D721Med (cell line): ENCODE measurements around the gene SAFB.
"Not testable (repeated sequence)": the region's sequence is repeated elsewhere in the genome, so short reads cannot be mapped to it uniquely, and the experiment has no call there.

Source experiments
- DNase-seq: peaks from one replicate; pipeline ENCODE4 v3.0.0; 2011; ENCODE audit warnings: low spot score; ENCODE audit not compliant: insufficient read length
- FAIRE-seq: peaks from 2 replicates; lab custom pipeline; 2011; peaks lifted over from hg19 to GRCh38; lab: Jason Lieb, UNC
- CTCF ChIP-seq: IDR thresholded peaks from 2 replicates; pipeline ENCODE4 v1.5.1; 2012; ENCODE audit warnings: mild to moderate bottlenecking, control low read depth; ENCODE audit not compliant: insufficient read depth; ENCODE audit errors: missing control alignments

Gene SAFB

DNA sequence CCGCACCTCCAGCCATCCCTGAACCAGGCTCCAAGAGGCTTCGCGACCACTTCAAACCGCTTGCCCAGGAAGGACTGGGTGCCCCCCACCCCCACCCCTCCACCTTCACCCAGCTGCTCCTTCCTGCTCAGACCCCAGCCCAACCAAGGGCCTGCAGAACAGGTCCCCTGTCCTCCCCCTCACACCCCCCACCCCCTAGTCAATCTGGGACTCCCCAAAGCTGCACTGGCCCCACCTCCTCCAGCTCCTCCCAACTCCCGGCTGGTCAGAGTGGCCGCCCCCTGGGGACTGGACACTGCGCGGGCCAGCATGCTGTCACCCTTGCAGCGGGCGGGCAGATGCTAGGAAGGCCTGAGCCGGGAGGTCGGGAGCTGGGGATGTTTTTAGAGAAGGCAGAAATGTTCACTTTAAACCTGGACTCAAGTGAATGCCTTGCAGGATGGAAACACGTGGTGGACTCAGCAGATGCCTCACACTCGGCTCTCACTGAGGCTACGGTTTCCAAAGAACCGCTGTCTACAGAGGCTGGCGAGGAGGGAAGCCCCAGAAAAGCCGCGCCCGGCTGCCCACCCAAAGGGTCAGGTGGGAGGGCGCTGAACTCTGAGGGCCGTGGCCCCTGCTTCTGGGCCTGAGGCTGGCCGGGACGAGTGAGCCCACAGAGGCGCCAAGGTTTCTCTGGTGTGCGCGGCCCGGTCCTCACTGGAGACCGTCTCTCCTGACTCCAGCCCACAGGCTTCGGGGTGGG lies 75.2 kb downstream of the SAFB start:
- TF ChIP-seq CTCF: no peak
- no peak for DNase-seq
- no peak for FAIRE-seq

DNA sequence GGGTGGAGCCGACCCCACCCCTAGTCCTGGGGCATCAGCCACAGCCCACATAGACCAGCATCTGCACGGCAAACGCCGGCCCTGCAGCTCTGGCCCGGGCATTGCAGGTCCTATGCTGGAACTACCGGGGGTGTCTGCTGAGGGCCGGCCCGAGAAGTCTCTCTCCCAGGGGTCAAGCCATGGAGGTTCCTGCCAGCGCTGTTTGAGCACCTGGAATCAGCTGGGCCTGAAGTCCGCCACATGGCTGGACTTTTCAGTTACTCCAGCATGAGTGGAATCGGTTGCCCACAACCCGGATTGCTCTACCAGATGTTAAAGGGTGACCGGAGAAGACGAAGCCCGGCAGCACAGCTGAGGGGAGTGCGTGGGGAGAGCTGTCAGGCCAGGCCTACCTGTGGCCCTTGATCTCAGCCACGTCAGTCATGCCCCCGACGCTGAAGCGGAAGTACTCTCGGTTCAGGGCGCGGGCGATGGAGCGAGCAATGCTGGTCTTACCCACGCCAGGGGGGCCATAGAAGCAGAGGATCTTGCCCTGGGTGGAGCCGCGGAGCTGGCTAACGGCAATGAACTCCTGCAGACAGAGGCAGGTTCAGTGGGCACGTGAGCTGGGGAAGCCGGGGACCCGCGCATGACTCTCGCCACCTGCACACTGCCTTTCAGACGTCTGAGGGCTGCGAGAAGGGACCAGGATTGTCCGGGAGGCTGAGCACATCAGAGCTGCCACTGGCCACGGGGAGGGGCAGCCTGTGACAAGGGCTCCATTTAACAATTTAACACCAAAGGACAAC lies 75.9 kb downstream of the SAFB start:
- no peak for FAIRE-seq
- TF ChIP-seq CTCF: no peak
- DNase-seq: no peak

DNA sequence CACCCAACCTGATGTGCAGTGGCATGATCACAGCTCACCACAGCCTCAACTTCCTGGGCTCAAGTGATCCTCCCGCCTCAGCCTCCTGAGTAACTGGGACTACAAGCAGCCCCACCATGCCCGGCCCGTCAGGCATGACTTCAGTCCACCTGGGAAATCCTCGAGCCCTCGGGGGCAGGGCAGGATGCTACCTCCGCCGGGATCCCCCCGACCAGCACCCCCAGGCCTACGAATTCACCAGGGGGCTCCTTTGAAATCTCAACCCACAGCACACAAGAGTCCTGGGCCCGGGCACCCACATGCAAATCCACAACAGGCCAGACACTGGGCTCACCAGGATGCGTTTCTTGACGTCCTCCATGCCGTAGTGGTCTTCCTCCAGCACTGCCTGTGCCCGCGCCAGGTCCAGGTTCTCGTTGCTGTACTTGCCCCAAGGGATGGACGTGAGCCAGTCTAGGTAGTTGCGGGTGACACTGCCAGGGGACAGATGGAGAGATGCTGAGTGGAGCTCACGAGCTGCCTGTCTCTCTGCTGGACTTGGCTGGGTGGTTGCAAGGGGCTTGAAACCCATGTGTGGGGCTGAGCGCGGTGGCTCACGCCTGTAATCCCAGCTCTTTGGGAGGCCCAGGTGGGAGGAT lies 77.7 kb downstream of the SAFB start:
- FAIRE-seq: no peak
- DNase-seq: no peak

DNA sequence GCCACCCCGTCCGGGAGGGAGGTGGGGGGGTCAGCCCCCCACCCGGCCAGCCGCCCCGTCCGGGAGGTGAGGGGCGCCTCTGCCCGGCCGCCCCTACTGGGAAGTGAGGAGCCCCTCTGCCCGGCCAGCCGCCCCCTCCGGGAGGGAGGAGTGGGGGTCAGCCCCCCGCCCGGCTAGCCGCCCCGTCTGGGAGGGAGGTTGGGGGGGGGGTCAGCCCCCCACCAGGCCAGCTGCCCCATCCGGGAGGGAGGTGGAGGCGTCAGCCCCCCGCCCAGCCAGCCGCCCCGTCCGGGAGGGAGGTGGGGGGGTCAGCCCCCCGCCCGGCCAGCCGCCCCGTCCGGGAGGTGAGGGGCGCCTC lies 79.1 kb downstream of the SAFB start:
- DNase-seq, FAIRE-seq: not testable (repeated sequence)

More for the DNA sequence above, 77.7 kb downstream of the SAFB start:
- no peak for TF ChIP-seq CTCF

- no peak for TF ChIP-seq CTCF
- FAIRE-seq (no peak), DNase-seq (peak; percentile 7)
Observed at GRCh38 chr19:5703819-5704818, 81.2 kb downstream of the SAFB start.

DNA sequence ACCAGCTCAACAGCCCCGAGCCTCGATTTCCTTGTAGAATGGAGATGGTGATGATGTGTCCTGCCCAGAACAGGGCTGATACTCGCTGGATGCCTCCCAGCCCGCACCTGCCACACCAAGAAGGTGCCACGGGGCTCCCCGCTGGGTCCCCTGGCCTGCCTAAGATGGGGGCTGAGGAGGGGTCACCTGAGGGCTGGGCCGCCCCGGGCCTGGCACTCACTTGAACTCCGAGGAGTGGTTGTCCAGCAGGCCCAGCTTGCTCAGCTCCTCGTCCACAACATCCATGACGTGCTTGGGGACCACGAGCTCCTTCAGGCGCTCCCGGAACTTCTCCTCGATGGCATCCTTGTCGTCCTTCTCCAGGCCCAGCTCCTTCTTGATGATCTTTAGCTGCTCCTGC lies 82.7 kb downstream of the SAFB start:
- DNase-seq (peak; percentile 12), FAIRE-seq (no peak)
- TF ChIP-seq CTCF: no peak
